Omental fat pad (tissue), 4 donors: ENCODE measurements around the gene TMEM51. TPM values are rescaled to one million over a fixed set of nuclear protein-coding genes. Genes with fewer than 3 reads are reported as not detected.

Experiments
- ATAC-seq: fragments of 150-250 bp; one replicate; pipeline ENCODE4 v1.9.1; 2016; ENCODE audit warnings: mild to moderate bottlenecking, moderate library complexity; ENCODE audit not compliant: low FRiP score
- DNase-seq: peaks from one replicate; pipeline ENCODE4 v3.0.0-alpha.2; 2019; ENCODE audit warnings: low spot score
- total RNA-seq, 4 donors: library from RNA; depleted of rRNA; stranded (reverse); fragments of >200 nt; gene quantifications; one replicate each; pipeline ENCODE4 v1.1.0, GENCODE V29; 2016
- TF ChIP-seq, protein P1 (sequence below), 3 donors: fragments of 450-650 bp; IDR thresholded peaks; one replicate each; pipeline ENCODE4 v1.5.1; 2016 to 2017; ENCODE audit warnings: antibody characterized with exemption in 3 of 3, mild to moderate bottlenecking in 3 of 3, moderate library complexity in 2 of 3

The TMEM51 gene
- total RNA-seq, 4 donors from 2014 or later: 3.3 to 8.6 (median 4.4) TPM

DNA sequence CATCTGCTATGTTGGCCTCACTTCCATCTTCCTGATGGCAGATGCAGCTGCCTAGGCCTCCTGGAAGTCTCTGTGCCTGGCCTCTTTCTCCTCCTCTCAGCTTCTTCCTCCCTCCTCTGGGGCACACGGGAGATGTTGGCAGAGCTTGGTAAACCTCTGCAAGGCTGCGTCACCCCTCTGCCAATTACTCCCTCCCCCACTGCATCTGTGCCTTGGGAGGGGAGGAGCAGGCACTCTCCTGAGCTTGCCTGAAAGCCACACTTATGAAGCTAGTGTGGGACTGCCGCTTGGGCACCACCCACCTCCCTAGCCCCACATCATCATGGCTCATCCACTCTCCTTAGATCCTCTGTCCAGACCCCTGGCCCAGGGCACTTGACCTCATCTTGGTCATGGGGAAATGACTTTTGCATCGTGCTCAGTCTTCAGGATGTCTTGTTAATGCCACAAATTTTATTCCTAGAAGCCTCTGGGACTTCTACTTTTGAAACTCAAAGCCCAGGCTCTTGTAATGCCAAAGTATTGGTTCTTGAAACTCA, 7.3 kb upstream of the TMEM51 start:
- no peak for ATAC-seq
- TF ChIP-seq, protein P1, sequence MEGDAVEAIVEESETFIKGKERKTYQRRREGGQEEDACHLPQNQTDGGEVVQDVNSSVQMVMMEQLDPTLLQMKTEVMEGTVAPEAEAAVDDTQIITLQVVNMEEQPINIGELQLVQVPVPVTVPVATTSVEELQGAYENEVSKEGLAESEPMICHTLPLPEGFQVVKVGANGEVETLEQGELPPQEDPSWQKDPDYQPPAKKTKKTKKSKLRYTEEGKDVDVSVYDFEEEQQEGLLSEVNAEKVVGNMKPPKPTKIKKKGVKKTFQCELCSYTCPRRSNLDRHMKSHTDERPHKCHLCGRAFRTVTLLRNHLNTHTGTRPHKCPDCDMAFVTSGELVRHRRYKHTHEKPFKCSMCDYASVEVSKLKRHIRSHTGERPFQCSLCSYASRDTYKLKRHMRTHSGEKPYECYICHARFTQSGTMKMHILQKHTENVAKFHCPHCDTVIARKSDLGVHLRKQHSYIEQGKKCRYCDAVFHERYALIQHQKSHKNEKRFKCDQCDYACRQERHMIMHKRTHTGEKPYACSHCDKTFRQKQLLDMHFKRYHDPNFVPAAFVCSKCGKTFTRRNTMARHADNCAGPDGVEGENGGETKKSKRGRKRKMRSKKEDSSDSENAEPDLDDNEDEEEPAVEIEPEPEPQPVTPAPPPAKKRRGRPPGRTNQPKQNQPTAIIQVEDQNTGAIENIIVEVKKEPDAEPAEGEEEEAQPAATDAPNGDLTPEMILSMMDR (IDR thresholded peaks at IDR 0.05): no peak
- DNase-seq: no peak

DNA sequence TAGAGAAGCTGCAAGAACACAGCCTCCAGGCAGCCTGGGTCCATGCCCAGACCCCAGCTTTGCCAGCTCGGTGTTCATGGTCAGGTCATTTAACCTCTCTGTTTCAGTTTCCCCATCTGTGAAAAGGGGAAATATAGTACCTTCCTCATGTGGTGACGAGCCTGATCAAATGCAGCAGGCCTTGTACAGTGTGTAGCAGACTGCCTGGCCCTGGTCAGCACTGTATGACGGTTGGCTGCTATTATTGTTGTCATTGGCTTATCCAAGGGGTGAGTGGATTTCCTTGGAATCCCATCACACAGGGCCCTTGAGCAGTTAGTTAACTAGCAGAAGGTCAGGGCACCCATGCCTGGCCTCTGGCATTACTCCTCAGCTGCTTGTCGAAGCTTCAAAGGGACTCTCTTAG, 6.6 kb upstream of the TMEM51 start:
- TF ChIP-seq, protein P1 (IDR thresholded peaks at IDR 0.05): no peak
- ATAC-seq (no peak), DNase-seq (no peak)

DNA sequence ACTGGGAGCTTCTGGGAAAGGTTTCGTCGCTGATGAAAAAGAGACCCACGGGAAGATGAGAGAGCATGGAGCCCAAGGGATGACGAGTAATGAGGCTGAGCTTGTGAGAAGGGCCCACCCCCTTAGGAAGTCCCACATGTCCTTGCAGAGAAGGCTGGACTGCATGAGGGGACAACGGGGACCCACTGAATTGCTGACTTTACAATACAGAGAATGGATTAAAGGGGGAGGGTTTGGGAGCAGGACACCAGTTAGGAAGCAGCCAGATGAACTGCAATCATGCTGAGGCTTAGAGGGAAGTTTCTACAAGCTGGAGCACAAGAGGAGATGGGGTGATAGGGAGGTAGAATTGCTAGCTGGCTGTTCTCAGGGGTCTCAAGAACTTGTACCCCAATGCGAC, 5.5 kb upstream of the TMEM51 start:
- TF ChIP-seq, protein P1 (IDR thresholded peaks at IDR 0.05): no peak
- DNase-seq (no peak), ATAC-seq (no peak)

DNA sequence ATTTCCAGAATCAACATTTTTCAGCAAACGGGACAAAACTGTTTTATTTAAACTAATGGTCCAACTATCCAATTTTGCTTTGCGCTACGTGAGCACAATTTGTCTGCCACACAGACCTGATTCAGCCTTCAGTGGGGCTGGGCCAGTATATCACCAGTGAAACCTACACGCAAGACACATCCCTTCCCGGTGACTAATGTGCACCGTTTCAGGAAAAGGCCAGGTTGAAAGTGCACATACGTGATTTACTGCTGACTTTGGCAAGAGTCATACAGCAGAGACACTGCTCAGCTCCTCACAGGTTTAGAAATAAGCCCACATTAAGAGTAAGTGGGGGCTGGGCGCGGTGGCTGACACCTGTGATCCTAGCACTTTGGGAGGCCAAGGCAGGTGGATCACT, 5.1 kb upstream of the TMEM51 start:
- no peak for ATAC-seq
- TF ChIP-seq, protein P1 (IDR thresholded peaks at IDR 0.05): no peak
- no peak for DNase-seq

DNA sequence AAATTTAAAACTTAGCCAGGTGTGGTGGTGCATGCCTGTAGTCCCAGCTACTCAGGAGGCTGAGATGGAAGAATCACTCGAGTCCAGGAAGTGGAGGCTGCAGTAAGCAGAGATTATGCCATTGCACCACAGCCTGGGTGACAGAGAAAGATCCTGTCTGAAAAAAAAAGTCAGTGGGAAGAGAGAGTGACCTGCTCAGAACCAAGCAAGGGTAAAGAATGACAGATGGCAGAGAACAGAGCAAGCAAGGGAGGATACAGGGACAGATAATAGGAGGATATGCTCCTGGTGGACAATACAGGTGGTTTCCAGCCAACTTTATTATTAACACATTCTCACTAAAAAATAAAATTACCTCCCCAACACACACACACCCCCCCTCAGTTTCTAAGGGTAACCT, 4.6 kb upstream of the TMEM51 start:
- DNase-seq (no peak), ATAC-seq (no peak)
- TF ChIP-seq, protein P1 (IDR thresholded peaks at IDR 0.05): no peak

DNA sequence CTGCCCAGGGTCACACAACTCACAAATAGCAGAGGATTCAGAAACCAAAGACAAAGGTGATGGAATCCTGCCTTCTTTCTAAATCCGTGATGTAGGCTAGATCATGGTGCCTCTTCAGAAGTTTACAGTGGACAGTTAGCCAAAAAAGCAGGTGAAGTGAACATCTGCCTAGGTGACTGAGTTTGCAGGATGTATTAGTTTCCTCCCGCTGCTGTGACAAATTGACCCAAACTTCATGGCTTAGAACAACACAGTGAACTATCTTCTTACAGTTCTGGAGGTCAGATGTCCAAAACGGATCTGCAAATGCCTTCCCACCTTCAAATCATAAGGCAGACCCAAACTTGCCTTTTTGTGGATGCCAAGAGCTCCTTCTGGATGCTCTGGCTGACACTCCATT, 3.2 kb upstream of the TMEM51 start:
- TF ChIP-seq, protein P1 (IDR thresholded peaks at IDR 0.05): no peak
- ATAC-seq (no peak), DNase-seq (no peak)

DNA sequence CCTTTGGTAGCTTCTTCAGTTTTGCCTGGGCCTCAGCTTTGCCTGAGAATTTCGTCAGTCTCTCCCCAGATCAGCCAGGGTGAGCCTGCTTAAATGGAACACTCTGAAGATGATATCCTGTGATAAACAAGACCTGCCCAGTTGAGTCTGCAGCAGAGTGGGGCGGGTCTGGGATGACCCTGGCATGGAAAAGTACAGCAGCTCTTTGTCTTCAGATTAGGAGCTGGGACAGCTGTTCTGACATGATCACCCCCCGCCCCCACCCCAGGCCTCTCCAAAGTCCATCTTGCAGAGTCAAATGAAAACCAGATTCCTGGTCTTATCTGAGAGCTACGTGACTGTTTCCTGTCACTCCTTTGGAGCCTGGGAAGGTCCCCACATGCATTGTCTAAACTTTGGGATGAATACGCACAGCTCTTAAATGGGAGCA, 2.2 kb upstream of the TMEM51 start:
- DNase-seq (no peak), ATAC-seq (no peak)
- TF ChIP-seq, protein P1 (IDR thresholded peaks at IDR 0.05): no peak
